HG03565 (cell line): Measurements from ENCODE around the gene HOXD13.

ENCODE experiments used
- ATAC-seq: cut with Tn5 transposase; IDR thresholded peaks from one replicate; pipeline ENCODE4 v1.9.1; 2021; ENCODE audit warnings: mild to moderate bottlenecking, moderate library complexity; ENCODE audit not compliant: unreplicated experiment

The HOXD13 gene

GRCh38 chr2:176080540-176081375, 11.8 kb upstream of the HOXD13 start:
- no peak for ATAC-seq

GRCh38 chr2:176081376-176081836, 11.1 kb upstream of the HOXD13 start:
- ATAC-seq, result no peak

GRCh38 chr2:176081837-176082524, 10.5 kb upstream of the HOXD13 start:
- no peak for ATAC-seq

- ATAC-seq, result no peak
Observed at GRCh38 chr2:176082525-176082823, 10.0 kb upstream of the HOXD13 start.

GRCh38 chr2:176082824-176083751, 9.4 kb upstream of the HOXD13 start:
- no peak for ATAC-seq

GRCh38 chr2:176083796-176084261, 8.7 kb upstream of the HOXD13 start, which contains the start of gene EVX2:
Gene EVX2, minus strand, starts transcription at chr2:176083962. Its CDS starts 186 bp downstream, at chr2:176083776.
- no peak for ATAC-seq

GRCh38 chr2:176084611-176085119, 7.9 kb upstream of the HOXD13 start:
- ATAC-seq, result no peak

- ATAC-seq, result no peak
Observed at GRCh38 chr2:176085120-176085788, 7.3 kb upstream of the HOXD13 start.

GRCh38 chr2:176085861-176086771, 6.4 kb upstream of the HOXD13 start:
- ATAC-seq, result no peak

- no peak for ATAC-seq
Observed at GRCh38 chr2:176087330-176088047, 5.0 kb upstream of the HOXD13 start.

GRCh38 chr2:176088048-176088936, 4.2 kb upstream of the HOXD13 start:
- ATAC-seq, result no peak

GRCh38 chr2:176088937-176089842, 3.3 kb upstream of the HOXD13 start:
- no peak for ATAC-seq

- ATAC-seq, result no peak
Observed at GRCh38 chr2:176089843-176090395, 2.6 kb upstream of the HOXD13 start.

- ATAC-seq, result no peak
Observed at GRCh38 chr2:176090862-176091261, 1.7 kb upstream of the HOXD13 start.

- ATAC-seq, result no peak
Observed at GRCh38 chr2:176091329-176092258, 927 bp upstream of the HOXD13 start.
